MM.1S (cell line): Measurements from ENCODE around the gene MMP21.

Experiments used
- DNase-seq: peaks from one replicate; pipeline ENCODE4 v3.0.0-alpha.2; 2015
- H2AFZ ChIP-seq: fragments of 300-600 bp; sonication (generic); 2 replicates; pipeline ENCODE4 v1.6.0; 2016; ENCODE audit warnings: antibody characterized with exemption, low read length
- H3F3A ChIP-seq: fragments of 300-600 bp; sonication (generic); 2 replicates; pipeline ENCODE4 v1.6.1; 2016; ENCODE audit warnings: mild to moderate bottlenecking, antibody characterized with exemption, low read length, moderate library complexity, mixed read lengths; ENCODE audit not compliant: insufficient read depth
- H3K27ac ChIP-seq: fragments of 300-600 bp; sonication (generic); 2 replicates; pipeline ENCODE4 v1.5.1; 2016; ENCODE audit warnings: mild to moderate bottlenecking, low read length
- H3K27me3 ChIP-seq: fragments of 300-600 bp; sonication (generic); replicated peaks from 2 replicates; pipeline ENCODE4 v1.6.0; 2016; ENCODE audit warnings: low read length; ENCODE audit not compliant: insufficient read depth
- H3K36me3 ChIP-seq: fragments of 300-600 bp; sonication (generic); replicated peaks from 2 replicates; pipeline ENCODE4 v1.6.1; 2016; ENCODE audit warnings: mild to moderate bottlenecking, low read length, mixed read lengths; ENCODE audit not compliant: insufficient read depth
- H3K4me1 ChIP-seq: fragments of 300-600 bp; sonication (generic); 2 replicates; pipeline ENCODE4 v1.6.1; 2016; ENCODE audit warnings: low read length, mixed read lengths
- H3K4me2 ChIP-seq: fragments of 300-600 bp; sonication (generic); 2 replicates; pipeline ENCODE4 v1.6.0; 2016; ENCODE audit warnings: low read depth, low read length
- H3K4me3 ChIP-seq: fragments of 300-600 bp; sonication (generic); 2 replicates; pipeline ENCODE4 v1.5.1; 2016; ENCODE audit warnings: low read length, mixed read lengths
- H3K79me2 ChIP-seq: fragments of 300-600 bp; sonication (generic); 2 replicates; pipeline ENCODE4 v1.6.1; 2016; ENCODE audit warnings: mixed run types, low read length, mixed read lengths
- H3K9ac ChIP-seq: fragments of 300-600 bp; sonication (generic); 2 replicates; pipeline ENCODE4 v1.6.1; 2016; ENCODE audit warnings: low read length, mixed read lengths
- H3K9me2 ChIP-seq: fragments of 300-600 bp; sonication (generic); replicated peaks from 2 replicates; pipeline ENCODE4 v1.6.1; 2016; ENCODE audit warnings: mild to moderate bottlenecking, low read length, mixed read lengths; ENCODE audit not compliant: insufficient read depth
- H3K9me3 ChIP-seq: fragments of 300-600 bp; sonication (generic); replicated peaks from 2 replicates; pipeline ENCODE4 v1.6.1; 2016; ENCODE audit warnings: mild to moderate bottlenecking, low read length, mixed read lengths; ENCODE audit not compliant: insufficient read depth
- H4K20me1 ChIP-seq: fragments of 300-600 bp; sonication (generic); 2 replicates; pipeline ENCODE4 v1.6.1; 2016; ENCODE audit warnings: mild to moderate bottlenecking, low read length, moderate library complexity, mixed read lengths; ENCODE audit not compliant: insufficient read depth
- CTCF ChIP-seq: fragments of 300-600 bp; sonication (generic); IDR thresholded peaks from 2 replicates; pipeline ENCODE4 v1.5.1; 2016; ENCODE audit warnings: antibody characterized with exemption, low read length, mixed read lengths
- EZH2 ChIP-seq: fragments of 300-600 bp; sonication (generic); optimal IDR thresholded peaks from 2 replicates; pipeline ENCODE3; 2017; ENCODE audit warnings: low read depth, mild to moderate bottlenecking, antibody characterized with exemption, low read length, mixed read lengths
- EZH2phosphoT487 ChIP-seq: fragments of 300-600 bp; sonication (generic); IDR thresholded peaks from 2 replicates; pipeline ENCODE4 v1.6.1; 2018; ENCODE audit warnings: antibody characterized with exemption, low read length

Gene MMP21

GRCh38 chr10:125774581-125775191 is 935 bp downstream of the MMP21 start:
- DNase-seq = no peak
- Histone ChIP-seq H3K4me3 (no peak overlapping the region), H3K36me3 (no peaks in the 10 kb centered on the region), H3K27ac (no peak overlapping the region), H3K9me2 (no peaks in the 10 kb centered on the region), H4K20me1 (no peaks in the 10 kb centered on the region), H3F3A (no peaks in the 10 kb centered on the region), H3K4me1 (no peaks in the 10 kb centered on the region), H3K9ac (no peak overlapping the region), H2AFZ (no peak overlapping the region), H3K79me2 (no peaks in the 10 kb centered on the region), H3K27me3 (no peaks in the 10 kb centered on the region), H3K4me2 (no peak overlapping the region), H3K9me3 (no peaks in the 10 kb centered on the region)
- TF ChIP-seq CTCF = no peak
- TF ChIP-seq EZH2phosphoT487 = no peak
- TF ChIP-seq EZH2 = no peak

GRCh38 chr10:125773687-125774543 is 1.7 kb downstream of the MMP21 start:
- Histone ChIP-seq H3K9ac (no peak overlapping the region), H3K36me3 (no peaks in the 10 kb centered on the region), H3K4me1 (no peaks in the 10 kb centered on the region), H3K27me3 (no peaks in the 10 kb centered on the region), H2AFZ (no peak overlapping the region), H3K4me2 (no peak overlapping the region), H3K27ac (no peak overlapping the region), H3F3A (no peaks in the 10 kb centered on the region), H4K20me1 (no peaks in the 10 kb centered on the region), H3K79me2 (no peaks in the 10 kb centered on the region), H3K4me3 (no peak overlapping the region), H3K9me3 (no peaks in the 10 kb centered on the region), H3K9me2 (no peaks in the 10 kb centered on the region)
- TF ChIP-seq EZH2 (no peak), CTCF (no peak), EZH2phosphoT487 (no peak)
- no peak for DNase-seq

DNA sequence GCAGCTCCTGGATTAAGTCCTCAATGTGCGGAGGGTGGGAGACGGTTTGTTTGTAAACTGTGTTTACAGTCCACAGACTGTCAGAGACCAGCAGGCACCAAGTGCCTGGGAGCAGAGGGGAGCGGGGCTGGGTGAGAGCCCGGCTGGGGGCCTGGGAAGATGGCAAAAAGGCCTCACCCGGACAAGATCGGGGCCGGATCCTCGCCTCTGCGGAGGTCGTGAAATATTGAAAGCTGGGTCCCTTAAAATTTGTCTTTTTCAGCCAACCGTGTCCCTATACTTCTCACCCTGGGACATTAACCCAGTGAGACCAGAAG is 2.8 kb downstream of the MMP21 start:
- Histone ChIP-seq H3K9me3 (no peaks in the 10 kb centered on the region), H3K36me3 (no peaks in the 10 kb centered on the region), H3K4me2 (no peak overlapping the region), H3K27me3 (no peaks in the 10 kb centered on the region), H4K20me1 (no peaks in the 10 kb centered on the region), H3K79me2 (no peaks in the 10 kb centered on the region), H3F3A (no peaks in the 10 kb centered on the region), H3K27ac (no peak overlapping the region), H3K4me1 (no peaks in the 10 kb centered on the region), H3K9me2 (no peaks in the 10 kb centered on the region), H3K9ac (no peak overlapping the region), H2AFZ (no peak overlapping the region), H3K4me3 (no peak overlapping the region)
- TF ChIP-seq EZH2phosphoT487 = no peak
- no peak for TF ChIP-seq EZH2
- TF ChIP-seq CTCF = no peak
- DNase-seq = no peak
